ENCODE data around the gene CRISP2.

DNA sequence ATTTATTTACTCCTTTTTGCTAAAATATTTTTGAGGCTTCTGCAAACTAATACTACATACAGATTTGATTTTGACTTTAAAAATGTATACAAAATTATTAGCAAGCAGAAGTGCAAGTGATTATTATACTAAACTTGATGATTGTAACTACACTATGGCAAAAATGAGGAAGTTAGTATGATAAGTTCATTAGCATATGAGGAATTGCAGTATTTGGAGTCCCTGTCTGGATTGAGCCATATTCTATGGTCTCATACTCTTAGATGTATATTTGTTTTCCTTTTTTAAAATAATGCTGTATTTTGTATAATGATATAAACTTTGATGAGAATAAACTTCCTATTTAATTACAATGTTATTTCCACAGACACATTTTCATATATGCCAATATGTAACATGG, 16.9 kb upstream of the CRISP2 start:
- TF ChIP-seq, protein P1, sequence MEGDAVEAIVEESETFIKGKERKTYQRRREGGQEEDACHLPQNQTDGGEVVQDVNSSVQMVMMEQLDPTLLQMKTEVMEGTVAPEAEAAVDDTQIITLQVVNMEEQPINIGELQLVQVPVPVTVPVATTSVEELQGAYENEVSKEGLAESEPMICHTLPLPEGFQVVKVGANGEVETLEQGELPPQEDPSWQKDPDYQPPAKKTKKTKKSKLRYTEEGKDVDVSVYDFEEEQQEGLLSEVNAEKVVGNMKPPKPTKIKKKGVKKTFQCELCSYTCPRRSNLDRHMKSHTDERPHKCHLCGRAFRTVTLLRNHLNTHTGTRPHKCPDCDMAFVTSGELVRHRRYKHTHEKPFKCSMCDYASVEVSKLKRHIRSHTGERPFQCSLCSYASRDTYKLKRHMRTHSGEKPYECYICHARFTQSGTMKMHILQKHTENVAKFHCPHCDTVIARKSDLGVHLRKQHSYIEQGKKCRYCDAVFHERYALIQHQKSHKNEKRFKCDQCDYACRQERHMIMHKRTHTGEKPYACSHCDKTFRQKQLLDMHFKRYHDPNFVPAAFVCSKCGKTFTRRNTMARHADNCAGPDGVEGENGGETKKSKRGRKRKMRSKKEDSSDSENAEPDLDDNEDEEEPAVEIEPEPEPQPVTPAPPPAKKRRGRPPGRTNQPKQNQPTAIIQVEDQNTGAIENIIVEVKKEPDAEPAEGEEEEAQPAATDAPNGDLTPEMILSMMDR (conservative IDR thresholded peaks at IDR 0.05; ENCODE audit: low read depth in 2 of 2): no peak
- TF ChIP-seq, protein P2, sequence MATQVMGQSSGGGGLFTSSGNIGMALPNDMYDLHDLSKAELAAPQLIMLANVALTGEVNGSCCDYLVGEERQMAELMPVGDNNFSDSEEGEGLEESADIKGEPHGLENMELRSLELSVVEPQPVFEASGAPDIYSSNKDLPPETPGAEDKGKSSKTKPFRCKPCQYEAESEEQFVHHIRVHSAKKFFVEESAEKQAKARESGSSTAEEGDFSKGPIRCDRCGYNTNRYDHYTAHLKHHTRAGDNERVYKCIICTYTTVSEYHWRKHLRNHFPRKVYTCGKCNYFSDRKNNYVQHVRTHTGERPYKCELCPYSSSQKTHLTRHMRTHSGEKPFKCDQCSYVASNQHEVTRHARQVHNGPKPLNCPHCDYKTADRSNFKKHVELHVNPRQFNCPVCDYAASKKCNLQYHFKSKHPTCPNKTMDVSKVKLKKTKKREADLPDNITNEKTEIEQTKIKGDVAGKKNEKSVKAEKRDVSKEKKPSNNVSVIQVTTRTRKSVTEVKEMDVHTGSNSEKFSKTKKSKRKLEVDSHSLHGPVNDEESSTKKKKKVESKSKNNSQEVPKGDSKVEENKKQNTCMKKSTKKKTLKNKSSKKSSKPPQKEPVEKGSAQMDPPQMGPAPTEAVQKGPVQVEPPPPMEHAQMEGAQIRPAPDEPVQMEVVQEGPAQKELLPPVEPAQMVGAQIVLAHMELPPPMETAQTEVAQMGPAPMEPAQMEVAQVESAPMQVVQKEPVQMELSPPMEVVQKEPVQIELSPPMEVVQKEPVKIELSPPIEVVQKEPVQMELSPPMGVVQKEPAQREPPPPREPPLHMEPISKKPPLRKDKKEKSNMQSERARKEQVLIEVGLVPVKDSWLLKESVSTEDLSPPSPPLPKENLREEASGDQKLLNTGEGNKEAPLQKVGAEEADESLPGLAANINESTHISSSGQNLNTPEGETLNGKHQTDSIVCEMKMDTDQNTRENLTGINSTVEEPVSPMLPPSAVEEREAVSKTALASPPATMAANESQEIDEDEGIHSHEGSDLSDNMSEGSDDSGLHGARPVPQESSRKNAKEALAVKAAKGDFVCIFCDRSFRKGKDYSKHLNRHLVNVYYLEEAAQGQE (IDR thresholded peaks at IDR 0.05; ENCODE audit: unreplicated experiment): no peak
- TF ChIP-seq EZH2phosphoT487 (IDR thresholded peaks at IDR 0.05; ENCODE audit: unreplicated experiment) (no peak), POLR2AphosphoS5 (IDR thresholded peaks at IDR 0.05; ENCODE audit: low read depth) (no peak), ZNF331 (CRISPR knock-in tag; IDR thresholded peaks at IDR 0.05; ENCODE audit: low read depth) (no peak)
